ENCODE data around the gene CLCN5. TPM values are rescaled to one million over a fixed set of nuclear protein-coding genes. Genes with fewer than 3 reads are reported as not detected.

CLCN5 gene
- total and polyA plus RNA-seq, 2 experiments from 2014 or later: 3.7 to 13.6 TPM

- Histone ChIP-seq H3K4me2 (no peak overlapping the region), H3K79me2 (replicated peaks; ENCODE audit: insufficient read depth) (no peaks in the 10 kb centered on the region), H3K4me1 (ENCODE audit: insufficient read depth) (no peaks in the 10 kb centered on the region), H2AFZ (no peak overlapping the region), H3K36me3 (ENCODE audit: insufficient read depth) (no peaks in the 10 kb centered on the region), H3F3A (replicated peaks; ENCODE audit: low read depth) (no peaks in the 10 kb centered on the region), H3K9me2 (ENCODE audit: insufficient read depth) (no peaks in the 10 kb centered on the region), H4K20me1 (replicated peaks; ENCODE audit: insufficient read depth) (no peaks in the 10 kb centered on the region), H3K4me3 (no peak overlapping the region), H3K27ac (ENCODE audit: low read depth) (no peak overlapping the region), H3K27me3 (ENCODE audit: insufficient read depth) (no peaks in the 10 kb centered on the region)
- no peak overlapping the region for H3K27ac Mint-ChIP-seq
- H3K9me3 Mint-ChIP-seq: no peaks in the 10 kb centered on the region
- ATAC-seq (no peak), DNase-seq (ENCODE audit: low spot score) (no peak)
- TF ChIP-seq STAT1 (IDR thresholded peaks at IDR 0.05; ENCODE audit: unreplicated experiment): no peak
- no peak for TF ChIP-seq EZH2phosphoT487 (IDR thresholded peaks at IDR 0.05; ENCODE audit: unreplicated experiment)
- no peak for TF ChIP-seq ZNF114 (CRISPR knock-in tag; IDR thresholded peaks at IDR 0.05)
- no peak for TF ChIP-seq NANOG (IDR thresholded peaks at IDR 0.05; ENCODE audit: borderline replicate concordance)
- no peak for TF ChIP-seq ETS1 (IDR thresholded peaks at IDR 0.05)
- no peak for TF ChIP-seq JUNB (IDR thresholded peaks at IDR 0.05; ENCODE audit: unreplicated experiment)
- TF ChIP-seq ZNF462 (CRISPR knock-in tag; IDR thresholded peaks at IDR 0.05): no peak
- no peak for TF ChIP-seq CTCF (conservative IDR thresholded peaks at IDR 0.05; ENCODE audit: low read depth in 2 of 2)
- TF ChIP-seq EZH2 (IDR thresholded peaks at IDR 0.05; ENCODE audit: low read depth, unreplicated experiment): no peak
- no peak overlapping the region for H3K4me3 Mint-ChIP-seq
- peaks cover 1% of the 10 kb centered on the region for H3K27me3 Mint-ChIP-seq (ENCODE audit: insufficient read depth, low read depth, poor library complexity)
- no peaks in the 10 kb centered on the region for H3K4me1 Mint-ChIP-seq
- no peaks in the 10 kb centered on the region for H3K36me3 Mint-ChIP-seq (ENCODE audit: low read depth)
These were observed 176.4 kb downstream of the CLCN5 start for GRCh38 chrX:50098749-50099148.
